Spleen (tissue), 11 donors: ENCODE data around the gene SULF2. TPM values are rescaled to one million over a fixed set of nuclear protein-coding genes. Genes with fewer than 3 reads are reported as not detected.

Experiments used
- DNase-seq: peaks from one replicate; pipeline ENCODE4 v3.0.0-alpha.2; 2020
- H3K27ac ChIP-seq, 8 donors: fragments of 200-600 bp; sonication (generic) in 7 of 8; 1 replicate in 4 of 8; 2 replicates in 4 of 8; pipeline versions ENCODE4 v1.5.0 to v1.8.0; 2016 to 2021; ENCODE audit warnings: inconsistent platforms in 4 of 8, mild to moderate bottlenecking in 4 of 8, moderate library complexity in 1 of 8
- H3K27me3 ChIP-seq, 7 donors: fragments of 200-600 bp; sonication (generic) in 6 of 7; replicated peaks in 1 of 7; 1 replicate in 4 of 7; 2 replicates in 3 of 7; pipeline versions ENCODE4 v1.5.0 to v1.8.0; 2016 to 2021; ENCODE audit warnings: inconsistent platforms in 3 of 7, mild to moderate bottlenecking in 1 of 7
- H3K36me3 ChIP-seq, 6 donors: fragments of 200-600 bp; sonication (generic) in 5 of 6; 1 replicate in 4 of 6; 2 replicates in 2 of 6; pipeline versions ENCODE4 v1.5.0 to v1.8.0; 2016 to 2021; ENCODE audit warnings: inconsistent platforms in 2 of 6
- H3K4me1 ChIP-seq, 6 donors: fragments of 200-600 bp; sonication (generic) in 5 of 6; 1 replicate in 3 of 6; 2 replicates in 3 of 6; pipeline versions ENCODE4 v1.5.0 to v1.8.0; 2016 to 2021; ENCODE audit warnings: inconsistent platforms in 3 of 6
- H3K4me3 ChIP-seq, 8 donors: fragments of 200-600 bp; sonication (generic) in 7 of 8; 1 replicate in 4 of 8; 2 replicates in 4 of 8; pipeline versions ENCODE4 v1.5.0 to v1.8.0; 2016 to 2021; ENCODE audit warnings: inconsistent platforms in 4 of 8, mild to moderate bottlenecking in 4 of 8, moderate library complexity in 2 of 8
- H3K9me3 ChIP-seq, 8 donors: fragments of 200-600 bp; sonication (generic) in 7 of 8; 1 replicate in 4 of 8; 2 replicates in 4 of 8; pipeline versions ENCODE4 v1.5.0 to v1.8.0; 2016 to 2021; ENCODE audit warnings: inconsistent platforms in 4 of 8
- CTCF ChIP-seq, 11 experiments: fragments of 200-600 bp in 7 of 11; fragments of 450-650 bp in 4 of 11; sonication (generic) in 4 of 11; IDR thresholded peaks in 8 of 11; conservative IDR thresholded peaks in 3 of 11; 1 replicate in 7 of 11; 2 replicates in 4 of 11; pipeline versions ENCODE4 v1.4.0 to v1.8.0; 2016 to 2021; ENCODE audit warnings: antibody characterized with exemption in 11 of 11, inconsistent platforms in 4 of 11, mild to moderate bottlenecking in 1 of 11
- POLR2A ChIP-seq, 3 donors: fragments of 450-650 bp; IDR thresholded peaks; one replicate each; pipeline ENCODE4 v1.5.1; 2017; ENCODE audit warnings: antibody characterized with exemption in 3 of 3, mild to moderate bottlenecking in 1 of 3
- POLR2AphosphoS5 ChIP-seq, 3 donors: sonication (generic); formaldehyde crosslinking; IDR thresholded peaks; one replicate each; pipeline ENCODE4 v1.5.1; 2017; ENCODE audit warnings: antibody characterized with exemption in 3 of 3
- WGBS, 5 donors: extraction: QIAGEN DNeasy Blood & Tissue Kit in 3 of 5; methylation state at CpG; one replicate each; pipeline versions ENCODE4 v1.1.5 to v1.1.7; 2013 to 2018; 5-methylcytosine and 5-hydroxymethylcytosine counted together
- intact Hi-C: fragments of 100-400 bp; cut with DNase I; formaldehyde crosslinking; loops from one replicate; pipeline ENCODE4 v1.15.0; 2023; ENCODE audit warnings: low total_unique reads
- polyA plus RNA-seq, 3 donors: library from polyadenylated mRNA; stranded (reverse); fragments of 200-250 nt; gene quantifications; one replicate each; pipeline ENCODE4 v1.2.1, GENCODE V29; 2013
- total RNA-seq, 7 donors: library from RNA; depleted of rRNA in 3 of 7; stranded (reverse); fragments of >200 nt in 3 of 7; fragmentation: NEBNext Ultra II Directional in 4 of 7; extraction: Animal tissue kit (Norgen Biotek cat#: 25700) in 4 of 7; gene quantifications; one replicate each; pipeline versions ENCODE4 v1.1.0 to v1.2.1, GENCODE V29; 2016 to 2021
- donor health status: healthy with polysubstance abuse.
- donor health status: DM: no; HTN: no; CAD: no; lungs with moderate emphysema.
- donor health status: DM: no; HTN: no; CAD: no.
- donor health status: Bipolar disorder and iron deficiency.
- donor health status: healthy.
- donor health status: DM: no; HTN: no; CAD: no.
- donor health status: DM: yes; HTN: yes; CAD: no.

SULF2 gene
- total and polyA plus RNA-seq, 10 donors = 5.5 to 49.1 (median 15.7) TPM

- Histone ChIP-seq H3K4me3 (no peak overlapping the region), H3K27me3 (no peaks in the 10 kb centered on the region), H3K9me3 (no peaks in the 10 kb centered on the region), H3K27ac (no peak overlapping the region), H3K36me3 (peaks cover 4 to 100% (median 97%) of the 10 kb centered on the region in 6 donors), H3K4me1 (no peaks in the 10 kb centered on the region)
- no peak for DNase-seq
- WGBS, 5 donors = 64 to 73% (median 70%) methylated on average over 4 of the region's 4 CpGs
- intact Hi-C loops = no loop called here
- TF ChIP-seq CTCF (IDR thresholded peaks at IDR 0.05 in 8 of 11, conservative IDR thresholded peaks at IDR 0.05 in 3 of 11) = no peak
- TF ChIP-seq POLR2A (IDR thresholded peaks at IDR 0.05) = no peak
- no peak for TF ChIP-seq POLR2AphosphoS5 (IDR thresholded peaks at IDR 0.05)
Observed at GRCh38 chr20:47638851-47639250, 146.4 kb downstream of the SULF2 start.

- intact Hi-C loops = no loop called here
- H3K9me3 ChIP-seq = no peaks in the 10 kb centered on the region
- H3K4me1 ChIP-seq = no peaks in the 10 kb centered on the region
- no peaks in the 10 kb centered on the region for H3K27me3 ChIP-seq
- H3K4me3 ChIP-seq = no peak overlapping the region
- H3K27ac ChIP-seq = no peak overlapping the region
- TF ChIP-seq POLR2A (IDR thresholded peaks at IDR 0.05) (no peak), POLR2AphosphoS5 (IDR thresholded peaks at IDR 0.05) (peak in 1 of 3 donors; percentile 10), CTCF (IDR thresholded peaks at IDR 0.05 in 8 of 11, conservative IDR thresholded peaks at IDR 0.05 in 3 of 11) (no peak)
- 94 to 99% (median 97%) methylated on average over 4 of the region's 4 CpGs for WGBS, 5 donors
- H3K36me3 ChIP-seq = peaks cover 0 to 100% (median 87%) of the 10 kb centered on the region in 6 donors
- no peak for DNase-seq
Observed at GRCh38 chr20:47635256-47635655, 150.0 kb downstream of the SULF2 start.

- no peak overlapping the region for H3K27ac ChIP-seq
- H3K27me3 ChIP-seq = no peaks in the 10 kb centered on the region
- peaks cover 0 to 100% (median 82%) of the 10 kb centered on the region in 6 donors for H3K36me3 ChIP-seq
- TF ChIP-seq POLR2AphosphoS5 (IDR thresholded peaks at IDR 0.05) (no peak), CTCF (IDR thresholded peaks at IDR 0.05 in 8 of 11, conservative IDR thresholded peaks at IDR 0.05 in 3 of 11) (no peak), POLR2A (IDR thresholded peaks at IDR 0.05) (no peak)
- no peak overlapping the region for H3K4me3 ChIP-seq
- no peak for DNase-seq
- intact Hi-C loops = no loop called here
- no peaks in the 10 kb centered on the region for H3K4me1 ChIP-seq
- H3K9me3 ChIP-seq = no peaks in the 10 kb centered on the region
Observed at GRCh38 chr20:47631078-47631477, 154.2 kb downstream of the SULF2 start.

GRCh38 chr20:47629907-47630306, 155.4 kb downstream of the SULF2 start:
- no peak for DNase-seq
- H3K27ac ChIP-seq = no peak overlapping the region
- no peak for TF ChIP-seq POLR2A (IDR thresholded peaks at IDR 0.05)
- no peak for TF ChIP-seq POLR2AphosphoS5 (IDR thresholded peaks at IDR 0.05)
- no peak for TF ChIP-seq CTCF (IDR thresholded peaks at IDR 0.05 in 8 of 11, conservative IDR thresholded peaks at IDR 0.05 in 3 of 11)
- no peaks in the 10 kb centered on the region for H3K27me3 ChIP-seq
- H3K4me3 ChIP-seq = no peak overlapping the region
- H3K36me3 ChIP-seq = peaks cover 0 to 100% (median 77%) of the 10 kb centered on the region in 6 donors
- intact Hi-C loops = no loop called here
- WGBS, 5 donors = 96 to 97% (median 97%) methylated on average over 2 of the region's 2 CpGs
- H3K9me3 ChIP-seq = no peaks in the 10 kb centered on the region
- H3K4me1 ChIP-seq = no peaks in the 10 kb centered on the region
